Mesenteric fat pad (tissue), 1 donor: ENCODE results near the gene KRI1. TPM values are rescaled to one million over a fixed set of nuclear protein-coding genes. Genes with fewer than 3 reads are reported as not detected.
"Not testable (repeated sequence)": the region's sequence is repeated elsewhere in the genome, so short reads cannot be mapped to it uniquely, and the experiment has no call there.

ENCODE experiments used
- DNase-seq: peaks from one replicate; pipeline ENCODE4 v3.0.0-alpha.2; 2020; ENCODE audit warnings: low spot score
- total RNA-seq: library from RNA; stranded (reverse); fragmentation: NEBNext Ultra II Directional; extraction: Animal tissue kit (Norgen Biotek cat#: 25700); gene quantifications from one replicate; pipeline ENCODE4 v1.2.1, GENCODE V29; 2021
- donor health status: DM: yes; HTN: yes; CAD: no.

The KRI1 gene
- total RNA-seq, 1 donor from 2014 or later: 21.7 TPM

GRCh38 chr19:10551006-10551405 is 14.8 kb downstream of the KRI1 start:
- DNase-seq: not testable (repeated sequence)

GRCh38 chr19:10550336-10550735 is 15.5 kb downstream of the KRI1 start:
- DNase-seq: no peak

GRCh38 chr19:10549733-10550132 is 16.1 kb downstream of the KRI1 start:
- no peak for DNase-seq

DNA sequence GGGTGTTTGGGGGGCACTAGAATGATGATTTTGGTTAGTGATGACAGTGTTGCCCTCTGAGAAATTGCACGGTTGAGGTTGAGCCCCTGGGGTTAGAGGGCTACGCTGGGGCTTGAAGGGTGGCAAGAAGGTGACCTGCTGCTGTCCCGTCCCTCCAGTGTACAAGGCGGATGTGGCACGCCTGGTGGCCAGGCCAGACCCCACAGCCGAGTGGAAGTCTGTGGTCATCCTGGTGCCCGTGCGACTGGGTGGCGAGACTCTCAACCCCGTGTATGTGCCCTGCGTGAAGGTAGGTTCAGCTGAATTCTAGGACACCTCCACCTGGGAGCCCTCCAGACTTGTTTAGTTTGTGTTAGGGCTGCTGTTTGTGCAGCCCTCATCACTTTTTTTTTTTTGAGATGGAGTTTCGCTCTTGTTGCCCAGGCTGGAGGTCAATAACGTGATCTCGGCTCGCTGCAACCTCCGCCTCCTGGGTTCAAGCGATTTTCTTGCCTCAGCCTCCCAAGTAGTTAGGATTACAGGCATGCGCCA is 17.0 kb downstream of the KRI1 start:
- DNase-seq: no peak

DNA sequence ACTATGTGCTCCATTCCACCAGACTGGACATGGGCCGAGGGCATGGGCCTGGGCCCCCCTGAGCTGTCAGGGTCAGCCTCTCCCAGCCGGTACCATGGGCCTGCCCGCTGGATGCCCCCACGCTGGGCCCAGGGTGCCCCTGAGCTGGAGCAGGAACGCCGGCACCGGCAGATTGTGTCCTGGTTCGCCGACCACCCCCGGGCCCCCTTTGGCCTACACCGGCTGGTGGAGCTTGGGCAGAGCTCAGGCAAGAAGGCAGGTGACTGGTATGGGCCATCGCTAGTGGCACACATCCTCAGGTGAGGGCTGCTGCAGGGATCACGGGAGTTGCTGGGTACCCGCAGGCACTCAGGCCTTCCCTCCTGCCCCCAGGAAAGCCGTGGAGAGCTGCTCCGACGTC is 19.0 kb downstream of the KRI1 start:
- no peak for DNase-seq

GRCh38 chr19:10544753-10545251 is 21.0 kb downstream of the KRI1 start:
- DNase-seq: no peak

DNA sequence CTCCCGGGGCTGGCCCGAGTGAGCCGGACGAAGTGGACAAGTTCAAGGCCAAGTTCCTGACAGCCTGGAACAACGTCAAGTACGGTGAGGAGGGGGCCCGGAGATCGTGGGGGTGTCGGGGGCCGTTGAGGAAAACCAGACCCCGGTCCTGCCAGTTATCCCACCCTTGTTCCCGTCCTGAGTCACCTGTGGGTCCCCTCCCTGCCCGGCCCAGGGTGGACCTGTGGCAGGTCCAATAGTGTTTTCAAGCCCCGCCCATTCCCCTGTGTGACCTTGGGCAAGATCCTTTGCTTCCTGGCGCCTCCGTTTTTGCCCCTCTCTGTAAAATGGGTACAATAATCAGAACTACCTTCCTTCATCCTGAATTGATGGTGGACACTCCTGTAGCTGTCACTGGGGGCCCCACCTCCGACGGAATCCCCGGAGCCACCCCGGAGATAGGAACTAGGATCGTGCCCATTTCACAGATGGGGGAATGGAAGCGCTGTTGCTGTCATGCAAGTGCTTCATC is 21.5 kb downstream of the KRI1 start:
- DNase-seq: no peak

GRCh38 chr19:10543420-10544241 is 22.2 kb downstream of the KRI1 start, which contains the start of gene ATG4D:
ATG4D (plus strand) TSS chr19:10543904; CDS start chr19:10544091, 187 bp downstream.
- DNase-seq: peak; percentile 92

GRCh38 chr19:10543059-10543419 is 22.8 kb downstream of the KRI1 start:
- DNase-seq: no peak

DNA sequence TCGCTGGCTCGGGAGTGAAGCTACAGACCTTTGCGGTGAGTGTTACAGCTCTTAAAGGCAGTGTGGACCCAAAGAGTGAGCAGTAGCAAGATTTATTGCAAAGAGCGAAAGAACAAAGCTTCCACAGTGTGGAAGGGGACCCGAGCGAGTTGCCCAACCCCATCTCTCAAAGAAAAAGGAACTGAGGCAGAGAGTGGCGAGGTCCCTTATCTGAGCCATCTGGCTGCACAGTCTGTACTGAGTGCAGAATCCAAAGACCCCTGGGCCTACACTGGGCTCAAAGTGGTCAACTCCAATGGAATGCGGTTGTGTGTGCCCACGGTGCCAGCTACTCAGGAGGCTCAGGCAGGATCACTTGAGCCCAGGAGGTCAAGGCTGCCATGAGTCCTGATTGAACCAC is 26.8 kb downstream of the KRI1 start:
- DNase-seq: not testable (repeated sequence)

DNA sequence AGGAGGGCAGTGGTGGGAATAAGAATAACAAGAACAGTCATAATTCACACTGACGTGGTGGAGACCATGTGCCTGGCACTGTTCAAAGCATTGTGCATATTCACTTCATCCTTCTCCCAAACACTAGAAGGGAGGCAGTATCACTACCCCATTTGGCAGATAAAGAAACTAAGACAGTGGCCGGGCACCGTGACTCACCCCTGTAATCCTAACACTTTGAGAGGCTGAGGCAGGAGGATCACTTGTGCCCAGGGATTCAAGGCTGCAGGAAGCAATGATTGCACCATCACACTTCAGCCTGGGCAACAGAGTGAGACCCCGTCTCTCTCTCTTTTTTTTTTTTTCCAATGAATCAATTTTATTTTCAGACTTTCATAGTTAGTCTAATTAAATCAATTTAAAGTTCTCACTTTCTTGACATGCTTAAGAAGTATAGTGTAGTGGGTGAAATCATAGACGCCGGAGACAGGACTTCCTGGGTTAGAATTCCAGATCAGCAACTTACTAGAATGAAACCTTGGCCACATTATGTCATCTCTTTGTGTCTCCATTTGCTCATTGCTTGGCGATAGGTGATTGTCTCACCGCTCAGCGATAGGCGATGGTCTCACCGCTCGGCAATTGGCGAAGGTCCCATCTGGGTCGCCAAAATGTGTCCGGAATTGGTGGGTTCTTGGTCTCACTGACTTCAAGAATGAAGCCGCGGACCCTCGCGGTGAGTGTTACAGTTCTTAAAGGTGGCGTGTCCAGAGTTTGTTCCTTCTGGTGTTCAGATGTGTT is 27.4 kb downstream of the KRI1 start:
- DNase-seq: no peak

DNA sequence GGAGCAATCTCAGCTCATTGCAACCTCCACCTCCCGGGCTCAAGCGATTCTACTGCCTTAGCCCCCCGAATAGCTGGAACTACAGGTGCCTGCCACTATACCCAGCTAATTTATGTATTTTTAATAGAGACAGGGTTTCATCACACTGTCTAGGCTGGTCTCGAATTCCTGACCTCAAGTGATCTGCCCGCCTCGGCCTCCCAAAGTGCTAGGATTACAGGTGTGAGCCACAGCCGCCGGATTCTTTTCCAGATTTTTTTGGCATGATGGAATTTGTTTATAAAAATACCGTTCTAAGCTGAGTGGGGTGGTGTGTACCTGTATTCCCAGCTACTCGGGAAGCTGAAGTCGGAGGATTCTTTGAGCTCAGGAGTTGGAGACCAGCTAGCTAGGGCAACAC is 28.1 kb downstream of the KRI1 start:
- no peak for DNase-seq

DNA sequence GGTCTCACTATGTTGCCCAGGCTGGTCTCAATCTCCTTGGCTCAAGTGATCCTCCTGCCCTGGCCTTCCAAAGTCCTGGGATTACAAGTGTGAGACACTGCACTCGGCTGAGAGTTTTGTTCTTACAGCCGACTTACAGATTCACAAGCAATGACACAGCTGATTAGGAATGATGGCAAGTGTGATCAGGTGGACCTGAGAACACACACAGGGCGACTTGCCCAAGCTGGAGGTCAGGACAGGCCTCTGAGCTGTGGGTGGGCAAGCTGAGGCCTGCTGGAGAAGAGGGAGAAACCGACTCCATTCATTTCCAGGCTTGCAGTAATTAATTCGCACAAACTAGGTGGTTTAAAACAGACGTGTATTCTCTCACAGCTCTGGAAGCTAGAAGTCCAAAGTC is 30.2 kb downstream of the KRI1 start:
- no peak for DNase-seq

DNA sequence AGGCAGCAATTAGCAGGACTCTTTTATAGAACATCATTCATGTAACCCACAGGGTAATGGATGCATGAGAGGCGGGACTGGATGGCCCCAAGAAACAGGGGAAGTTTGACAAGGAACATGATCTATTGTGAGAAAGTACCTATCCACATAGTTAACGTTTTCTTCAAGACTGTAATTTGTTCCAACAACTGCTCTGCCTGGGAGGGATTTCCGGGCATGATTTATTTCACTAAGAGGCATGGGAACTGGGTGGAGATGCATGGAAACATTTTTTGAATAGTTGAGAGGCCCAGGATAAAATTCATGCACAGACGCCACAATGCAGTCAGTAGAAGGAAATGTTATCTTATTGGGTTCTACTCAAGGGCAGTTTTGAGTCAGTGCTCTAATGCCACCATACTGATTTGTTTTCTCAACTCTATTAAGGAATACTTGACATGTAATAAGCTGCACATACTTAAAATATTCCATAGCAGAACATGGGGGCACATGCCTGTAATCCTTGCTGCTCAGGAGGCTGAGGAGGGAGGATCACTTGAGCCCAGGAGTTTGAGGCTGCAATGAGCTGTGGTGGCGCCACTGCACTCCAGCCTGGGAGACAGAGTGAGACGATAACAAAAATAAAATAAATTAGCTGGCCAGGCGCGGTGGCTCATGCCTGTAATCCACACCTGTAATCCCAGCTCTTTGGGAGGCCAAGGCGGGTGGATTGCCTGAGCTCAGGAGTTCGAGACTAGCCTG is 32.0 kb downstream of the KRI1 start:
- no peak for DNase-seq

GRCh38 chr19:10532457-10532856 is 33.4 kb downstream of the KRI1 start:
- no peak for DNase-seq

DNA sequence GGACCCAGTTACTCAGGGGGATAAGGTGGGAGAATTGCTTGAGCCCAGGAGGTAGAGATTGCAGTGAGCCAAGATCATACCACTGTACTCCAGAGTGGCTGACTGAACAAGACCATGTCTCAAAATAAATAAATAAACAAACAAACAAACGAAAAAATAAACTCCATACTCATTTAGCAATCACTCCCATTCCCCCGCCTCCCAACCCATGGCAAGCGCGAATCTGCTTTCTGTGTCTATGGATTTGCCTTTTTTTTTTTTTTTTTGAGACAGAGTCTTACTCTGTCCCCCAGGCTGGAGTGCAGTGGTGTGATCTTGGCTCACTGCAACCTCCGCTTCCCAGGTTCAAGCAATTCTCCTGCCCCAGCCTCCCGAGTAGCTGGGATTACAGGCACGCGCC is 38.9 kb downstream of the KRI1 start:
- DNase-seq: not testable (repeated sequence)

DNA sequence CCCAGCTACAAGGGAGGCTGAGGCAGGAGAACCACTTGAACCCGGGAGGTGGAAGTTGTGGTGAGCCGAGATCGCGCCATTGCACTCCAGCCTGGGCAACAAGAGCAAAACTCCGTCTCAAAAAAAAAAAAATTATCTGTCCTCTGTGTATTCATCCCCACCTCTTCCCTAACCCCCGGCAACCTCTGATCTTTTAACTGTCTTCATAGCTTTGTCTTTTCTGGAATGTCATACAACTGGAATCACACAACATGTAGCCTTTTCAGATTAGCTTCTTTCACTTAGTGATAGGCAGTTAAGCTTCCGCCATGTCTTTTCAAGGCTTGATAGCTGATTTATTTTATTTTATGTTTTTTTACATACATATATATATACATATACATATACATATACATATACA is 40.2 kb downstream of the KRI1 start:
- DNase-seq: no peak

DNA sequence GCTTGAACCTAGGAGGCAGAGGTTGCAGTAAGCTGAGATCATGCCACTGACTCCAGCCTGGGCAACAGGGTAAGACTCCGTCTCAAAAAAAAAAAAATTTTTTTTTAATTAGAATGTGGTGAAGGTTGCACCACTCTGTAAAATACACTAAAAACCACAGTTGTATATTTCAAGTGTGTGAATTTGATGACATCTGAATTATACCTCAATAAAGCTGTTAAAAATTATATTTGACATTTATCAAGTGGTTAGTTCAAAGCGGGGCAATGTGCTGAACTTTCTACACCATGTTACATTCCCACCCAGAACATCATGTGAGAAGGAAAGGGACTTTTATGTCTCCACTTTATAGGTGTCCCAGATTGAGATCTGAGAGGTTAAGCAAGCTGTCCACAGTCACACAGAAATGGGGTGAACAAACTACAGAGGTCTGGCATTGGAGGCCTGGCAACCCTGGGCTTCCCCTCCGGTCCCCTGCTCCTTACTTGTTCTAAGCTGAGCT is 42.6 kb downstream of the KRI1 start:
- no peak for DNase-seq

- no peak for DNase-seq
Measured at GRCh38 chr19:10521461-10522171, 44.2 kb downstream of the KRI1 start.

- DNase-seq: no peak
Measured at GRCh38 chr19:10520652-10521318, 45.0 kb downstream of the KRI1 start.
